ENCODE measurements around the gene PPIL1.

GRCh38 chr6:36825452-36825851 is 49.2 kb downstream of the PPIL1 start:
- TF ChIP-seq CTCF (IDR thresholded peaks at IDR 0.05; ENCODE audit: low read depth, low read length, missing input control) (no peak), YY1 (IDR thresholded peaks at IDR 0.05) (no peak), HNF4G (IDR thresholded peaks at IDR 0.05) (no peak), GABPA (IDR thresholded peaks at IDR 0.05 in 1 of 2, conservative IDR thresholded peaks at IDR 0.05 in 1 of 2) (no peak), REST (IDR thresholded peaks at IDR 0.05) (no peak), SP1 (IDR thresholded peaks at IDR 0.05) (no peak), ATF3 (IDR thresholded peaks at IDR 0.05) (no peak), RAD21 (IDR thresholded peaks at IDR 0.05) (no peak), MAX (IDR thresholded peaks at IDR 0.05) (no peak), EGR1 (IDR thresholded peaks at IDR 0.05; ENCODE audit: low read depth in 2 of 2) (no peak), TAF1 (conservative IDR thresholded peaks at IDR 0.05) (no peak), JUND (IDR thresholded peaks at IDR 0.05) (no peak)

Measured in liver (tissue), 3 donors.